NCI-H748 treated with DMSO at 0.1 percent for 48 hours (cell line): ENCODE results near the gene NEXN.
"Not testable (repeated sequence)": the region's sequence is repeated elsewhere in the genome, so short reads cannot be mapped to it uniquely, and the experiment has no call there.

Source experiments
- DNase-seq: peaks from one replicate; lab custom pipeline; 2025; lab: John Stamatoyannopoulos, UW

NEXN gene

DNA sequence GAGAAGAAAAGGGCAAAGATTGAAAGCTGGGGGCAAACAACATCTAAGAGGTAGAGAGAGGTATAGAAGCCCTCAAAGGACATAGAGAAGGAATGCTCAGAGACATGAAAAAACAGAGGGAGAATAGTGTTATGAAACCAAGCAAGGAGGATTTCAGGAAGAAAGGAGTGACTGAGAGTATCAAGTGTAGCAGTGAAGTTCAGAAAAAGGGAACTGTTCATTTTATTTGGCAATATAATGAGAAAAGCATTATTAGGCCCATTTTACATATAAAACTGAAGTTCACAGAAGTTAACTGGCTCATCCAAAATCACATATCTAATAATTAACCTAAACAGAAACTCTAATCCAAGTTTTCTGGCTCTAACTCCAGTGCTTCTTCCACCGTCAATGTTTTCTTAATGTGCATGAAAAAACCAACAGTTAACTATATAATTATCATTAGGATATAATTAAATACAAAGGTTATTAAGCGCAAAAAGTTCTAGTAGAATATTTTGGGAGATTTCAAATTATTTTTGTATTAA is 17.7 kb downstream of the NEXN start:
- no peak for DNase-seq

- no peak for DNase-seq
These were observed 18.2 kb downstream of the NEXN start for GRCh38 chr1:77906624-77907023.

GRCh38 chr1:77910116-77910515 is 21.7 kb downstream of the NEXN start:
- no peak for DNase-seq

- DNase-seq = not testable (repeated sequence)
These were observed 30.5 kb downstream of the NEXN start for GRCh38 chr1:77918918-77919317.

DNA sequence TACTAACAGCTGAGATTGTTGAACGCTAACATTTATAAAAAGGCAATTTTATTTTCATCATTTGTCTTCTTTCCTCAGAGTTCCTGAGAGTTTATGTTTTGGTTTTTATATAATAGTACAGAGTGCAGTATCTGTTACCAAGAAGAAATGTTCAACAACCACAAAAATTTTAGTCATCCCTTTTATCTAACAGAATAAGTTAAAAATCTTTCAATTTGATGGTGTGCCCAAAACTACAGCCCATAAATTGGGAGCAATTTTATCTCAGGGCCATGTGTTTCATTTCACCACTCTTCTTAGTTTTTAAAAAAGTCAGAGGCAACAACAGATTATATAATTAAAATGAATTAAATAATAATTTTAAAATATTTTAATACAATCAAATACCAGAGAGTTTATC is 37.1 kb downstream of the NEXN start:
- no peak for DNase-seq

- DNase-seq = no peak
These were observed 37.5 kb downstream of the NEXN start for GRCh38 chr1:77925956-77926355.

DNA sequence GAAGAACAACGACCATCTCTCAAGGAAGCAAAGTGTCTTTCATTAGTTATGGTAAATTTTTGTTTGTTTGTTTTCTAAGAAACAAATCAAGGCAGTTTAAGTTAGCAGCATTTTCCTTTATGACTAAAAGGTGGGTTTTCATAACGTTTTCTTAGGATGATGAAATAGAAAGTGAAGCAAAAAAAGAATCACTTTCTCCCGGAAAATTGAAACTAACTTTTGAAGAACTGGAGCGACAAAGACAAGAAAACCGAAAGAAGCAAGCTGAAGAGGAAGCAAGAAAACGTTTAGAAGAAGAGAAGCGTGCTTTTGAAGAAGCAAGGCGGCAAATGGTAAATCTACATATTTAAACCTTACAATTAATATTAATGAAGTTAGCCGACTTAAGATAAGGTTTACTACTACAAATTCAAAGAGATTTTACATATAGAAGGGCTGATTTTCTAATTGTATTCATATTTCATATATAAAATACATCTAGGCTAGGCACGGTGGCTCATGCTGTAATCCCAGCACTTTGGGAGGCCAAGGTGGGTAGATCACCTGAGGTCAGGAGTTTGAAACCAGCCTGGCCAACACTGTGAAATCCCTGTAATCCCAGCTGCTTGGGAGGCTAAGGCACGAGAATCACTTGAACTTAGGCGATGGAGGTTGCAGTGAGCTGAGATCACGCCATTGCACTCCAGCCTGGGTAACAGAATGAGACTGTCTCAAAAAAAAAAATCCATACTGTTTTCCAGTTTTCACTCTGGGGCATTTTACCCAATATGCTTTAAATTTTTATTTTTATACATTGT is 38.3 kb downstream of the NEXN start:
- no peak for DNase-seq

- no peak for DNase-seq
These were observed 39.0 kb downstream of the NEXN start for GRCh38 chr1:77927414-77927813.

GRCh38 chr1:77929806-77930205 is 41.4 kb downstream of the NEXN start:
- DNase-seq = no peak

DNA sequence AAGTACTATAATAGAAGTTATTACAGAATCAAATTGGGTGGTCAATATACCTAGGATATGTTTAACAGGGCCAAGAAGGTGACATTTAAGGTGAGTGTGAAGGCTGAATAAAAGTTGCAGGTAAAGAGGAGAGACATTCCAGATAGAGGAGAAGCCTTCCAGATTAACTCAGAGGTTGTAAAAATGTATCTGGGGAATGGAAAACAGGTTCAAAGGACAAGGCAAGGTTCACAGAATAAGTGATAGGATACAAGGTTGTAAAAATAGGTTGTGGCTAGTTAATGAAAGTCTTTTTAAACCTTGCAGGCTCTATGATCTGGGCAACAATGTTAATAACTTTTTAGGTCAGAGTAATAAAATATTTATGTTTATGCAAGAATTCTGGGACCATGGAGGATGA is 50.2 kb downstream of the NEXN start:
- DNase-seq = no peak

DNA sequence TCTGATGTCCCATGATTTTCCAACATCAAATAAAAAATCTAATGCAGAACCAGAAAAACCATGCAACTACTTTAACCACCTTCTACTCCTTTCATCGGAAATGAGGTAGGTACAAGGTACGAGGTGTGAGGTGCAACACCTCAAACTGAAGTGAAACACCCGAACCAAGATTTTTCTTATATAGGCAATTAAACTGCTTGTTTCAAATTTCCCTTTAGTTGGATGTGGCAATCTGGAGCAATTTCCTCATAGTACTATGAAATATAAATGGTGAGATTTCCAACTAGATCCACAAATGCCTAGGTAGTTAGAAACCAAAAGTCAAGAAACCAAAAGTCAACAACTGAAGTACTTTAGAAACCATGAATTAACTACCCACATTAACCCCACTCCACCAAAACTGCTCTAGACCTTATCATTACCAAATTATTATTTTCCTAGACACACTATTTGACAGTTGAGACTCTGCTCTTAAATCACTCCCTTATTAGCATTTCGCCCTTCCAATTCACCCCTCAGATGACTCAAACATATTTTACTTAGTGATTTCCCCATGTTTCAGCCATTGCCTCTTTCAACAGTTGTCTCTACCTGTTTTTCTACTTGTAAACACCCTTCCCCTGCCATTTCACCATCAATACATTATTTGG is 52.6 kb downstream of the NEXN start:
- no peak for DNase-seq

DNA sequence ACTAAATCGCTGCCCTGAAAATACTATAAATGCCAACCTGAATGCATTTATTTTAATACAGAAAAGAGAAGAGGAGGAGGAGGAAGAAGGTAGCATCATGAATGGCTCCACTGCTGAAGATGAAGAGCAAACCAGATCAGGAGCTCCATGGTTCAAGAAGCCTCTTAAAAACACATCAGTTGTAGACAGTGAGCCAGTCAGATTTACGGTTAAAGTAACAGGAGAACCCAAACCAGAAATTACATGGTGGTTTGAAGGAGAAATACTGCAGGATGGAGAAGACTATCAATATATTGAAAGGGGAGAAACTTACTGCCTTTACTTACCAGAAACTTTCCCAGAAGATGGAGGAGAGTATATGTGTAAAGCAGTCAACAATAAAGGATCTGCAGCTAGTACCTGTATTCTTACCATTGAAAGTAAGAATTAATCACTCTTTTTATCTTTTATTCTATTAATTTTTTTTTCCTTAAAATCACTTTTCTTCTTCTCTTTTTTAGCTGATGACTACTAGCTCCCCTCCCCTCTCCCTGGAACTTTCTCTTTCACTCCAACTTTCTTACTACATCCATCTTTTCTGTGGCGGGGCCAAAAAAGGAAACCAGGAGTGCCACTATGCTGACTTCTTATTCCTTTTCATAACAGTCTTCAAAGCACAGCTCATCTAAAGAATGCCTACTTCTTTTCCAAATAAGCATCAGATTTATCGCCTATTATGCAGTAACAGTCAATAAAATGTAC is 54.1 kb downstream of the NEXN start:
- no peak for DNase-seq

- no peak for DNase-seq
These were observed 56.9 kb downstream of the NEXN start for GRCh38 chr1:77945345-77945744.

DNA sequence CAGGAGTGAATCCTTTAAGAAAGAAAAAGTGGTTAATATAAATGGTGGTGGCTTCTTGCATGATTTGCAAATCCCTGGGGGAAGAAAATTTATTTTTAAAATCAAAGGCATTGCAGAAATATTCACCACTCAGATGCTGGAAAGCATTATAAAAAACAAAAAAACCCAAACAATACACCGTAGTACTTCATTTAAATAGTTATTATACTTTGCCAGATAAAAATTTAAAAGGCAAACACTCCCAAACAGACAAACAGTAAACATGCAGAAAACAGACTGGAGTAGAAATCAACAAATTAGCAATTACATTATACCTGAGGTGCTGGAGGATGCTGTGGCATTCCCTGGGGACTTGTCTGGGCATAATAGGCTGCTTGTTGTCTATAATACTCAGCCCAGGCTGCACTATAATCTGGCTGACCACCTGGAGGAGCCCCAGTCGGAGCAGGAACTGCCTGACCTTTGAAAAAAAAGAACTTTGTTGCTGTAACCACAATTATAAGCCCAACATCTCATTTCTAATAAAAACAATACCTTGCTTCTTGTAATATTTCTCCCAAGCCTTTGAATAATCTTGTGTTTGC is 60.5 kb downstream of the NEXN start:
- no peak for DNase-seq

- DNase-seq = no peak
These were observed 62.4 kb downstream of the NEXN start for GRCh38 chr1:77950873-77951272.

- DNase-seq = no peak
These were observed 62.9 kb downstream of the NEXN start for GRCh38 chr1:77951328-77951727.

DNA sequence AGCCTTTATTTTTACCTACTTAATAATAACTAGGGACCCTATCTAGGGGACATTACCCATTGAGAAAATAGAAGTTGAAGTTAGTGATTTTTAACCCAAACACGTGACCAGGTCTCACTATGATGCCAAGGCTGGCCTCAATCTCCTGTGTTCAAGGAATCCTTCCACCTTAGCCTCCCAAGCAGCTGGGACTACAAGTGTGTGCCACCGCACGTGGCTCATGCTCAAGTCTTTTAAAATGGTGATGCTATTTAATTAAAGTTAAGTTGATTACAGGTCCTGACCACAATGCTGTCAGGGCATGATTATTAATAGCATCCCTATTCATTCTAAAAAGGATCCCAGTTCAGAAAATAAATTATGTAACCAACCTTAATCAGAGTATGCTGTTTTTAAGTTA is 65.5 kb downstream of the NEXN start:
- no peak for DNase-seq

DNA sequence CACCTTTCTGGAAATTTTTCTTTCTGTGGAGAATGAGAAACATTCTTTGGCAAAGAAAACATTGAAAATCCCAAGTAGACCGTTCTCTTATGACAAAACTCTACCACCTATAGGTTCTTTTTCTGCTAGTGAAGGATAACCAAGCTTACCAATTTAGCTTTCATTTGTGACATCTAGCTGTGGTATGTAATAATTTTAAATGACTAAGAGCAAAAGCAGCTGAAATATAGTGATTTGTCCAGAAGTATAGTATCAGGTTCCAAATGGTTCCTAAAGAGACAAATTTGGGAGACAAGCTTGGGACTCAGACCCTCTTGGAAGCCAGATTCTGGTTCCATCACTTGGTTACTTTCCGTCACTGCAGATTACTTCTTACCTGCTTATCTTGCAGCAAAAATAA is 66.1 kb downstream of the NEXN start:
- DNase-seq = no peak

GRCh38 chr1:77955709-77956108 is 67.3 kb downstream of the NEXN start:
- no peak for DNase-seq

GRCh38 chr1:77956464-77956863 is 68.0 kb downstream of the NEXN start:
- DNase-seq = no peak

DNA sequence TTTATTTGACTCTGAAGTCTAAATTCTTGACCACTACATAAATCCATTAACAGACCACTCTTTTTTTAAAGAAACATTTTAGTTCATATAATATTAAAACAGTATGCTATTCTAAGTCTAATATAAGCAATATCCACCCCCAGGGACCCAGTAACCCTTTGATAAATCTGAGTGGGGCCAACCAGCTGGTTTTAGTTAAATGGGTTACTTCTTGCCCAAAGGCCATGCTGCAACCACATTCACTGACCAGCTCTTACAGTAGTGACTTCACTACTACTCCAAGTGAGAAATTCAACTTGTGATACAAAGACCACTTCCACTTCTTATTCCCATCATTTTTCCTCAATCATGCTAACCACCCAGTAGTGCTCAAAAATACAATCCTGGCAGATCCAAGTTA is 70.0 kb downstream of the NEXN start:
- DNase-seq = no peak

DNA sequence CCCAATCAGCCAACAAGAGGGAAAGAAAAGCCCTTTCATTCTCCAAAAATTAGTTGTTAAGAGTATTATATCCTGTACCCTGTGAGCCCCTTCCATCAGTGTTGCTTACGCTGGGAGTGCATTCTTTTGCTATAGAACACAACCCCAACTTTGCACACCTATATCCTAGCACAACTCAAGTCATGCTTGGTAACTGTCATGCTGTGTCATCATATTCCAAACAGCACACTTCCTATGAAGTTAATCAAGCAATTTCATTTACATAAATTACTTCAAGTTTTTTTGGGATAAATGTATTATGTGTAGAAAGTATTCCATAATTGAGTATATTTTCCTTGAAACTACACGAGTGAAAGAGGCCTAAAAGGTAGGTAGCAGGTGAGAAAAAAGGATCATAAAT is 70.4 kb downstream of the NEXN start:
- DNase-seq = no peak

DNA sequence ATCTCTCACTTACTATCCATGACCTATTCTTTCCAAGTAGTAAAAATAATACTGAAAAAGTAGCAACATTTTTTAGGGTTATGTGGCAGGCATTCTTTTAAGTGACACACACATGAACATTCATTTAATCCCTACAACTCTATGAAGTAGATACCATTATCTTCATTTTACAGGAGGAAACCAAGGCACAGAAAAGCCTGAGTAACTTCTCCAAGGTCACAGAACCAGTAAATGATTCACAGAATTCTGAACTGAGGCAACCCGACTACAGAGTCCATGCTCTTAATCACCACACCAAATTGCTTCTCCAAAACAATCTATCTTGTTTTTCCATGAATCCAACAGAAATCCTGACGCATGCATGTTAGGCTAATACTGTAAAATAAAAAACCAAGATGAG is 73.0 kb downstream of the NEXN start:
- no peak for DNase-seq
